COLO668 (cell line): Measurements from ENCODE around the gene WNT3A.

ENCODE experiments used
- DNase-seq: peaks from one replicate; lab custom pipeline; 2025; ENCODE audit not compliant: unreplicated experiment; lab: John Stamatoyannopoulos, UW

Gene WNT3A

GRCh38 chr1:228046421-228047182 is 39.8 kb downstream of the WNT3A start:
- no peak for DNase-seq

GRCh38 chr1:228047183-228047466 is 40.3 kb downstream of the WNT3A start:
- no peak for DNase-seq

GRCh38 chr1:228048120-228048519 is 41.3 kb downstream of the WNT3A start:
- no peak for DNase-seq

GRCh38 chr1:228048659-228049298 is 42.0 kb downstream of the WNT3A start:
- DNase-seq, result no peak

- no peak for DNase-seq
These were observed 43.9 kb downstream of the WNT3A start for GRCh38 chr1:228050571-228051231.

- no peak for DNase-seq
These were observed 51.6 kb downstream of the WNT3A start for GRCh38 chr1:228058172-228058948.

- peak; percentile 76 for DNase-seq
These were observed 52.3 kb downstream of the WNT3A start for GRCh38 chr1:228058949-228059633.

- DNase-seq, result peak; percentile 79
These were observed 53.0 kb downstream of the WNT3A start for GRCh38 chr1:228059634-228060457.

GRCh38 chr1:228060458-228061190 is 53.8 kb downstream of the WNT3A start:
- DNase-seq, result no peak

DNA sequence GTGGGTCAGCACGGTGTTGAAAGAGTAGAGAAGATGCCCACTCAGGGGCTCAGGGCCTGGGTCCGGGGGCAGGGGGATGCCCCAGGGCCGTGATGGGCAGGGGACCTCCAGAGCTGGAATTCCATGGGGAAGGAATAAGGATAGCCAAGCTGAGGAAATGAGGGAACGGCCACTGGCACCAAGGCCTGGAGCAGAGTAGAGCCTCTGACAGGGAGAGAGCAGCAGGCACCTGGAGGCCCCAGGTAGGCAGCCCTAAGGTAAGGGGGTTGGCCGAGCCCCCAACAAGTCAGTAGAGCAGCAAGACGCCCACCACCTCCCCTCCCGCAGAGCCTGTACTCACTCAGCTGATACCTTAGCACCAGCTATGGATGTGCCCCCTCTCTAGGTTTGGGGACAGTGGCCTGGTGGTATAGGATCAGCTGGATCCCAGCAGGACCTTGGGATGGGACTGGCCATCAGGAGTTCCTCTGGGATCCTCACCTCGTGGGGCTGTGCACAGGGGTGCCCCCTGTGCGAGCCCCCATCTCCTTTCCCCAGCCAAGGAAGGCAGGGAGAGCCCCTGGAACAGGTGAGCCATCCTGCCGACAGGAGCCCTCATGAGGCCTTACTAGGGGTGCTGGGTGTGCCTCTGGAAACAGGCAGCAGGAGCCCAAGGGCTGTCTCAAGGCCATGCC is 54.8 kb downstream of the WNT3A start:
- DNase-seq, result no peak

- no peak for DNase-seq
These were observed 55.4 kb downstream of the WNT3A start for GRCh38 chr1:228062085-228062791.

GRCh38 chr1:228062812-228063211 is 56.0 kb downstream of the WNT3A start:
- no peak for DNase-seq

GRCh38 chr1:228063251-228064191 is 56.7 kb downstream of the WNT3A start:
- DNase-seq, result no peak

DNA sequence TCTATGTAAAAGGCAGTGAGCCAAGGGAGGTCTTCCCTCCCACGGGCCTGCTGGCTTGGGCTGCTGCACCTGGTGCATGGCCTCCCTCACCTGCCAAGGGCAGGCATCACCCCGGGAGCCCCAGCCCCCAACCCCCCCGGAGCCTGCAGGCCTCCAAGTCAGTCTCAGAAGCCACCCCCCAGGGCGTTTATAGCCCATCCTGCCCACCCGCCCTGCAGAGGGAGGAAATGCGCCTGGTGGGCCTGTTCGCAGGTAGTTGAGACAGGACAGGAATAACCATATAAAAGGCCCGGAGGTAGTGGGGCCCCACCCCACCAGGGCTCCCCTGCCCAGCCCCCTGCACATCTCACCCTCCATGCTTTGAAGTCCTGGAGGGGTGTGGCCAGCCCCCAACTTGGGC is 57.5 kb downstream of the WNT3A start:
- DNase-seq, result no peak

- DNase-seq, result no peak
These were observed 58.1 kb downstream of the WNT3A start for GRCh38 chr1:228064741-228065542.

GRCh38 chr1:228065543-228066347 is 58.9 kb downstream of the WNT3A start:
- no peak for DNase-seq
